Stromal cell of bone marrow (primary cell): ENCODE measurements around the gene MAPK10.
"Not testable (repeated sequence)": the region's sequence is repeated elsewhere in the genome, so short reads cannot be mapped to it uniquely, and the experiment has no call there.

Source experiments
- DNase-seq: peaks from one replicate; pipeline ENCODE4 v3.0.0-alpha.2; 2012; ENCODE audit warnings: low read depth

Gene MAPK10

GRCh38 chr4:86107112-86107511 is 252.7 kb downstream of the MAPK10 start:
- DNase-seq = no peak

- DNase-seq = no peak
These were observed 253.4 kb downstream of the MAPK10 start for GRCh38 chr4:86106475-86106874.

GRCh38 chr4:86101841-86102240 is 258.0 kb downstream of the MAPK10 start:
- DNase-seq = no peak

- no peak for DNase-seq
These were observed 258.4 kb downstream of the MAPK10 start for GRCh38 chr4:86101410-86101809.

- no peak for DNase-seq
These were observed 259.2 kb downstream of the MAPK10 start for GRCh38 chr4:86100539-86101215.

GRCh38 chr4:86099348-86099747 is 260.5 kb downstream of the MAPK10 start:
- DNase-seq = no peak

GRCh38 chr4:86098691-86099090 is 261.2 kb downstream of the MAPK10 start:
- DNase-seq = no peak

GRCh38 chr4:86096373-86096772 is 263.5 kb downstream of the MAPK10 start:
- DNase-seq = no peak

- DNase-seq = peak; percentile 65
These were observed 267.2 kb downstream of the MAPK10 start for GRCh38 chr4:86092684-86093083.

GRCh38 chr4:86091201-86091600 is 268.7 kb downstream of the MAPK10 start:
- DNase-seq = no peak

- no peak for DNase-seq
These were observed 270.0 kb downstream of the MAPK10 start for GRCh38 chr4:86089781-86090323.

- no peak for DNase-seq
These were observed 270.8 kb downstream of the MAPK10 start for GRCh38 chr4:86089053-86089452.

- DNase-seq = not testable (repeated sequence)
These were observed 284.1 kb downstream of the MAPK10 start for GRCh38 chr4:86075796-86076195.

GRCh38 chr4:86060341-86060740 is 299.5 kb downstream of the MAPK10 start:
- DNase-seq = no peak

- no peak for DNase-seq
These were observed 301.2 kb downstream of the MAPK10 start for GRCh38 chr4:86058621-86059020.

GRCh38 chr4:86055898-86056297 is 304.0 kb downstream of the MAPK10 start:
- peak; percentile 36 for DNase-seq

GRCh38 chr4:86054286-86055032 is 305.4 kb downstream of the MAPK10 start:
- no peak for DNase-seq

- DNase-seq = no peak
These were observed 309.4 kb downstream of the MAPK10 start for GRCh38 chr4:86050496-86050895.

GRCh38 chr4:86048426-86048825 is 311.4 kb downstream of the MAPK10 start:
- peak; percentile 52 for DNase-seq

GRCh38 chr4:86044593-86044985 is 315.3 kb downstream of the MAPK10 start:
- no peak for DNase-seq

- peak; percentile 59 for DNase-seq
These were observed 315.9 kb downstream of the MAPK10 start for GRCh38 chr4:86043755-86044592.

GRCh38 chr4:86038037-86038436 is 321.8 kb downstream of the MAPK10 start:
- DNase-seq = no peak
